Liver (tissue), 3 donors: ENCODE data around the gene CMIP.

ENCODE experiments used
- ATF3 ChIP-seq: IDR thresholded peaks from 2 replicates; pipeline ENCODE4 v1.6.1; 2016; ENCODE audit warnings: antibody characterized with exemption
- CTCF ChIP-seq: fragments of 150-350 bp; IDR thresholded peaks from 2 replicates; pipeline ENCODE4 v1.5.1; 2017; ENCODE audit warnings: improper control_type of control experiment, low read depth, low read length; ENCODE audit not compliant: missing input control
- FOXA1 ChIP-seq: IDR thresholded peaks from 2 replicates; pipeline ENCODE4 v1.6.1; 2016; ENCODE audit warnings: antibody characterized with exemption
- FOXA2 ChIP-seq: IDR thresholded peaks from 2 replicates; pipeline ENCODE4 v1.6.1; 2016; ENCODE audit warnings: antibody characterized with exemption
- GABPA ChIP-seq, 2 donors: IDR thresholded peaks in 1 of 2; conservative IDR thresholded peaks in 1 of 2; 2 replicates each; pipeline ENCODE4 v1.6.1; 2016; ENCODE audit warnings: antibody characterized with exemption in 2 of 2, mild to moderate bottlenecking in 1 of 2, moderate library complexity in 1 of 2
- HNF4A ChIP-seq, 2 donors: conservative IDR thresholded peaks; 2 replicates each; pipeline ENCODE4 v1.6.1; 2016; ENCODE audit warnings: antibody characterized with exemption in 2 of 2, mild to moderate bottlenecking in 2 of 2
- JUND ChIP-seq, 2 donors: IDR thresholded peaks; 2 replicates each; pipeline ENCODE4 v1.6.1; 2016; ENCODE audit warnings: antibody characterized with exemption in 2 of 2
- MAX ChIP-seq: IDR thresholded peaks from 2 replicates; pipeline ENCODE4 v1.6.1; 2016; ENCODE audit warnings: antibody characterized with exemption
- RAD21 ChIP-seq, 2 donors: IDR thresholded peaks; 2 replicates each; pipeline ENCODE4 v1.6.1; 2016; ENCODE audit warnings: antibody characterized with exemption in 2 of 2, mild to moderate bottlenecking in 2 of 2
- REST ChIP-seq: IDR thresholded peaks from 2 replicates; pipeline ENCODE4 v1.6.1; 2016; ENCODE audit warnings: antibody characterized with exemption, mild to moderate bottlenecking
- RXRA ChIP-seq, 2 donors: IDR thresholded peaks; 2 replicates each; pipeline ENCODE4 v1.6.1; 2017 to 2018; ENCODE audit warnings: antibody characterized with exemption in 2 of 2, mild to moderate bottlenecking in 1 of 2
- SP1 ChIP-seq: IDR thresholded peaks from 2 replicates; pipeline ENCODE4 v1.6.1; 2018; ENCODE audit warnings: antibody characterized with exemption, mild to moderate bottlenecking
- TAF1 ChIP-seq: conservative IDR thresholded peaks from 2 replicates; pipeline ENCODE4 v1.6.1; 2016; ENCODE audit warnings: antibody characterized with exemption, mild to moderate bottlenecking
- YY1 ChIP-seq: IDR thresholded peaks from 2 replicates; pipeline ENCODE4 v1.6.1; 2016; ENCODE audit warnings: antibody characterized with exemption, mild to moderate bottlenecking
- donor health status: healthy.
- donor health status: healthy.

- TF ChIP-seq CTCF = no peak
- TF ChIP-seq MAX = no peak
- TF ChIP-seq RAD21 (IDR thresholded peaks at IDR 0.05) = no peak
- TF ChIP-seq RXRA (IDR thresholded peaks at IDR 0.05) = no peak
- TF ChIP-seq REST = no peak
- TF ChIP-seq FOXA1 = no peak
- TF ChIP-seq SP1 = no peak
- TF ChIP-seq JUND (IDR thresholded peaks at IDR 0.05) = no peak
- no peak for TF ChIP-seq GABPA (IDR thresholded peaks at IDR 0.05 in 1 of 2, conservative IDR thresholded peaks at IDR 0.05 in 1 of 2)
- no peak for TF ChIP-seq TAF1
- TF ChIP-seq ATF3 = no peak
- no peak for TF ChIP-seq YY1
- TF ChIP-seq HNF4A (conservative IDR thresholded peaks at IDR 0.05) = no peak
- TF ChIP-seq FOXA2 = no peak
These were observed 23.8 kb downstream of the CMIP start for GRCh38 chr16:81468269-81468902.
